ENCODE data around the gene IGFBPL1.

GRCh38 chr9:38359689-38360385 is 64.4 kb downstream of the IGFBPL1 start:
- TF ChIP-seq CTCF (IDR thresholded peaks at IDR 0.05) (no peak), EP300 (IDR thresholded peaks at IDR 0.05) (no peak)

All from suprapubic skin (tissue), 3 donors.